Mucosa of rectum (tissue), 2 donors: Measurements from ENCODE around the gene OR5D14.

Experiments
- H3K27ac ChIP-seq, 2 donors: one replicate each; pipeline ENCODE4 v1.7.0; 2013; ENCODE audit warnings: inconsistent platforms in 2 of 2, low read depth in 2 of 2, low read length in 2 of 2
- H3K27me3 ChIP-seq, 2 donors: one replicate each; pipeline ENCODE4 v1.7.0; 2013; ENCODE audit warnings: low read length in 2 of 2; ENCODE audit not compliant: control insufficient read depth in 2 of 2, insufficient read depth in 2 of 2
- H3K36me3 ChIP-seq, 2 donors: one replicate each; pipeline ENCODE4 v1.7.0; 2013; ENCODE audit warnings: low read length in 2 of 2; ENCODE audit not compliant: control insufficient read depth in 2 of 2, insufficient read depth in 2 of 2
- H3K4me1 ChIP-seq, 2 donors: one replicate each; pipeline ENCODE4 v1.7.0; 2013; ENCODE audit warnings: low read length in 2 of 2, mild to moderate bottlenecking in 1 of 2; ENCODE audit not compliant: control insufficient read depth in 2 of 2, insufficient read depth in 2 of 2
- H3K4me3 ChIP-seq, 2 donors: one replicate each; pipeline ENCODE4 v1.7.0; 2013; ENCODE audit warnings: low read length in 2 of 2
- H3K9ac ChIP-seq, 2 donors: one replicate each; pipeline ENCODE4 v1.7.0; 2013; ENCODE audit warnings: low read length in 2 of 2, low read depth in 1 of 2, mild to moderate bottlenecking in 1 of 2
- H3K9me3 ChIP-seq, 2 donors: one replicate each; pipeline ENCODE4 v1.7.0; 2013; ENCODE audit warnings: low read length in 2 of 2; ENCODE audit not compliant: control insufficient read depth in 2 of 2
- donor health status: healthy.
- donor health status: Normal muscosa, but diverticular disease.

The OR5D14 gene

DNA sequence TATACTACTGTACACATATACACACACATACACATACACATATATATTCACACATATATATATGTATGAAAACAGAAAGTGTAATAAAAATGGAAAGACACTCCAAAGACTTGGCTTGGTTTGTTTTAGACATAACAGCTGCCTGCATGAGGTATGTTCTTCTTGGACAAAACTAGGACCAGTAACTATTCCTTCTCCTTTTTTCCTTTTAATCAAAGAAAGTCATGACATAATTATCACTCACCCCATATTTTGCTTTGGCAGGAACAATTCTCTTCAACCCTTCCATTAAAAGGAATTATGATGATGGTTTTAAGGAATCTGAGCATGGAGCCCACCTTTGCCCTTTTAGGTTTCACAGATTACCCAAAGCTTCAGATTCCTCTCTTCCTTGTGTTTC is at the start of gene OR5D14:
Gene OR5D14, plus strand, starts transcription at position 301 of the 400 bp plus-strand sequence. Its CDS starts 0 bp downstream, at position 301.
- H3K27ac ChIP-seq: no peak within 1 kb of the TSS
- no peaks in the 10 kb centered on the region for H3K27me3 ChIP-seq
- no peaks in the 10 kb centered on the region for H3K36me3 ChIP-seq
- no peak within 1 kb of the TSS for H3K4me3 ChIP-seq
- no peaks in the 10 kb centered on the region for H3K4me1 ChIP-seq
- H3K9me3 ChIP-seq: peaks cover 0 to 3% of the 10 kb centered on the region in 2 donors
- no peak within 1 kb of the TSS for H3K9ac ChIP-seq

DNA sequence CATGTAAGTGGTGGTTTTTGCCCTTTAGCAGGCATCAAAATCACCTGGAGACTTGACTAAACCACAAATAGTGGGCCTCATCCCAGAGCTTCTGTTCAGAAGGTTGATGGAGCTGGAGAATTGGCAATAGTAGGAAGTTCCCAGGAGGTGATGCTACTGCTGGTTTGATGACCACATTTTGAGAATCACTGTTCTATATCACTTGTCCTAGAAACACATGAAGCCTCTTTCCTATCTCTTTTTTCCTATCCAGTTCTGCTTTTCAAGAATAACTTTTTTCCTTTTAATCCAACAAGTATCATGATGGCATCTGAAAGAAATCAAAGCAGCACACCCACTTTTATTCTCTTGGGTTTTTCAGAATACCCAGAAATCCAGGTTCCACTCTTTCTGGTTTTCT is 22.2 kb upstream of the OR5D14 start, which contains the start of gene OR5D13:
Gene OR5D13, plus strand, starts transcription at position 301 of the 400 bp plus-strand sequence. Its CDS starts 0 bp downstream, at position 301.
- no peak within 1 kb of the TSS for H3K27ac ChIP-seq
- no peaks in the 10 kb centered on the region for H3K4me1 ChIP-seq
- H3K36me3 ChIP-seq: no peaks in the 10 kb centered on the region
- no peaks in the 10 kb centered on the region for H3K27me3 ChIP-seq
- H3K9ac ChIP-seq: no peak within 1 kb of the TSS
- H3K4me3 ChIP-seq: no peak within 1 kb of the TSS
- H3K9me3 ChIP-seq: peaks cover 0 to 3% of the 10 kb centered on the region in 2 donors

DNA sequence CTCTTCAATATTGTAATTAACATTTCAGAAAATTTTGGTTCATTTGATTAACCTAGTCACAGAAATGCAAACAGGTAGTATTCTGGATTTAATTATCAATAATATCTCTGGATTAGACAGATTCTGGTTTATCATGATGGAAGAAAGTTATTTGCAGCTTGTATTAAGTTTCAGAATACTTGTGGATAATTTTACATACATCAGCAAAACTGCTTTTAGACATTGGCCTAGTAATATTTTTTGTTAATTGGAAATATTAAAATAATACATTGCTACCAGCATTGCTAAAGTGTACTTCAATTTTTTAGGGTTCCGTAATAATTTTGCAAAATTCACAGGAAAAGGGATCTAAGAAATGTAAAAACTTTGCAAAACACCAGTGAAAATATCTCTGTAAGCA is 3.8 kb upstream of the OR5D14 start:
- H3K9me3 ChIP-seq: peaks cover 0 to 3% of the 10 kb centered on the region in 2 donors
- no peak overlapping the region for H3K4me3 ChIP-seq
- H3K36me3 ChIP-seq: no peaks in the 10 kb centered on the region
- H3K9ac ChIP-seq: no peak overlapping the region
- H3K27ac ChIP-seq: no peak overlapping the region
- no peaks in the 10 kb centered on the region for H3K27me3 ChIP-seq
- H3K4me1 ChIP-seq: no peaks in the 10 kb centered on the region

DNA sequence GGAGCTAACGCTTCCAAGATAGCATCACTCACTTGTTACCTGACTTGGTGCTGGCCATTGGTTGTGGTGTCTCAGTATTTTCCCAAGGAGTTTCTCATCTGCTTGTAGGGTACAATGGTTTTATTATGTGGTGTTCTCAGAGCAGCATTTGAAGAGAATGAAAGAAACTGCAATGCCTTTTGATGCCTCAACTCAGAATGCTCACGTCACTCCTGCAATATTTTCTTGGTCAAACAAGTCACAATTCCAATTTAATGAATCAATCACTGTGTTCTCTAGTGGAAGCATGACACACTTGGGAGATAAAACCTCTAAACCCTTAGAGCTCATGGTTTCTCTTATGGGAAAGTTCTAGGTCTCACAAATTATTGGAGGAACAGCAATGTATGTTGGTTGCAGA is 2.0 kb upstream of the OR5D14 start:
- H3K27me3 ChIP-seq: no peaks in the 10 kb centered on the region
- no peak overlapping the region for H3K27ac ChIP-seq
- H3K36me3 ChIP-seq: no peaks in the 10 kb centered on the region
- H3K4me3 ChIP-seq: no peak overlapping the region
- peaks cover 0 to 3% of the 10 kb centered on the region in 2 donors for H3K9me3 ChIP-seq
- no peak overlapping the region for H3K9ac ChIP-seq
- H3K4me1 ChIP-seq: no peaks in the 10 kb centered on the region

DNA sequence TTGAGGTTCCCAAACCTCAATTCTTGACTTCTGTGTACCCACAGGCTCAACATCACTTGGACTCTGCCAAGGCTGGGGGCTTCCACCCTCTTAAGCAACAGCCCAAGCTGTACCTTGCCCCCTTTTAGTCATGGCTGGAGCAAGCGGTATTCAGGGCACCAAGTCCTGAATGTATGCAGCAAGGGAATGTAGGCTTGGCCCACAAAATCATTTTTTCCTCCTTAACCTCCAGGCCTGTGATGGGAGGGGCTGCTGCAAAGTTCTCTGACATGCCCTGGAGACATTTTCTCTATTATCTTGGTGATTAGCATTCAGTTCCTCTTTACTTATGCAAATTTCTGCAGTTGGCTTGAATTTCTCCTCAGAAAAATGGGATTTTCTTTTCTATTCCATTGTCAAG is 10.9 kb downstream of the OR5D14 start:
- no peaks in the 10 kb centered on the region for H3K27me3 ChIP-seq
- H3K27ac ChIP-seq: no peak overlapping the region
- no peak overlapping the region for H3K4me3 ChIP-seq
- H3K9ac ChIP-seq: no peak overlapping the region
- H3K36me3 ChIP-seq: no peaks in the 10 kb centered on the region
- H3K9me3 ChIP-seq: peaks cover 0 to 3% of the 10 kb centered on the region in 2 donors
- H3K4me1 ChIP-seq: no peaks in the 10 kb centered on the region

DNA sequence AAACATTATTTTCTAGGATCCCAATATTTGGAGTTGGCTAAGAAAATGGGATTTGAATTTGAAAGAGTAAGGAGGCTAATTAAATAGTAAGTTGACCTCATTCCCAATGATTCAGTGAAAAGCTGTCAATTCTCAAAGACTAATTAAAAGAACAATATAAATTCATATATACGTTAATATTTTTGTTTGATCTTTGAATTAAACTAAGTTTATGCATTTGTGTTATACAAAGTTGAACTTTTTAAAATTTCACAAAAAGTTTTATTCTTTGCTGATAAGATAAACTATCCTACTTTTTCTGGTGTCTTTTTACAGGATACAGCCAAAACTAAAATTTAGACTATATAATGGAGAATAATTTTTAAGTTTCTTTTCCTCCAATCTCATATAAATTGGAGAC is 15.7 kb downstream of the OR5D14 start, which contains the start of gene OR5L1:
Gene OR5L1, plus strand, starts transcription at position 301 of the 400 bp plus-strand sequence. CDS start 100 bp downstream, outside the sequence.
- Histone ChIP-seq H3K4me3 (no peak within 1 kb of the TSS), H3K9me3 (peaks cover 0 to 3% of the 10 kb centered on the region in 2 donors), H3K27me3 (no peaks in the 10 kb centered on the region), H3K9ac (no peak within 1 kb of the TSS), H3K27ac (no peak within 1 kb of the TSS), H3K4me1 (no peaks in the 10 kb centered on the region), H3K36me3 (no peaks in the 10 kb centered on the region)

- Histone ChIP-seq H3K27ac (no peak within 1 kb of the TSS), H3K27me3 (no peaks in the 10 kb centered on the region), H3K4me3 (no peak within 1 kb of the TSS)
These were observed 24.0 kb downstream of the OR5D14 start, which contains the start of gene OR5D18 for GRCh38 chr11:55819330-55819729. OR5D18 (plus strand) TSS chr11:55819630; CDS start chr11:55819630, 0 bp downstream.

GRCh38 chr11:55826919-55827318 is 31.6 kb downstream of the OR5D14 start, which contains the start of gene OR5L2:
OR5L2 (plus strand) TSS chr11:55827219; CDS start chr11:55827219, 0 bp downstream.
- no peaks in the 10 kb centered on the region for H3K36me3 ChIP-seq
- H3K27ac ChIP-seq: no peak within 1 kb of the TSS
- H3K27me3 ChIP-seq: no peaks in the 10 kb centered on the region
- H3K9ac ChIP-seq: no peak within 1 kb of the TSS
- no peak within 1 kb of the TSS for H3K4me3 ChIP-seq
- no peaks in the 10 kb centered on the region for H3K9me3 ChIP-seq
- H3K4me1 ChIP-seq: no peaks in the 10 kb centered on the region

More at GRCh38 chr11:55819330-55819729, 24.0 kb downstream of the OR5D14 start, which contains the start of gene OR5D18:
- no peak within 1 kb of the TSS for H3K9ac ChIP-seq
- no peaks in the 10 kb centered on the region for H3K4me1 ChIP-seq
- H3K36me3 ChIP-seq: no peaks in the 10 kb centered on the region
- H3K9me3 ChIP-seq: peaks cover 0 to 2% of the 10 kb centered on the region in 2 donors

GRCh38 chr11:55838452-55838851 is 43.1 kb downstream of the OR5D14 start, which contains the start of gene OR5D16:
OR5D16 (plus strand) TSS chr11:55838752; CDS start chr11:55838752, 0 bp downstream.
- H3K9ac ChIP-seq: no peak within 1 kb of the TSS
- no peaks in the 10 kb centered on the region for H3K4me1 ChIP-seq
- H3K27ac ChIP-seq: no peak within 1 kb of the TSS
- no peak within 1 kb of the TSS for H3K4me3 ChIP-seq
- H3K27me3 ChIP-seq: no peaks in the 10 kb centered on the region
- peaks cover 0 to 6% of the 10 kb centered on the region in 2 donors for H3K9me3 ChIP-seq
- no peaks in the 10 kb centered on the region for H3K36me3 ChIP-seq
